ENCODE results near the gene SARM1. TPM values are rescaled to one million over a fixed set of nuclear protein-coding genes. Genes with fewer than 3 reads are reported as not detected.

Gene SARM1
- polyA plus RNA-seq, 5 donors = 8.5 to 13.4 (median 12.0) TPM

GRCh38 chr17:28367641-28368305 is 3.7 kb upstream of the SARM1 start:
- DNase-seq = no peak

GRCh38 chr17:28368306-28368831 is 3.1 kb upstream of the SARM1 start:
- no peak for DNase-seq

- DNase-seq = no peak
Observed at GRCh38 chr17:28368915-28369683, 2.4 kb upstream of the SARM1 start.

- DNase-seq = no peak
Observed at GRCh38 chr17:28369684-28370034, 1.8 kb upstream of the SARM1 start.

- DNase-seq = no peak
Observed at GRCh38 chr17:28370035-28370743, 1.3 kb upstream of the SARM1 start, which contains the start of gene VTN. TSS of gene VTN (minus strand) at chr17:28370307. CDS start at chr17:28370203, 104 bp downstream.

GRCh38 chr17:28370744-28371103 is 770 bp upstream of the SARM1 start:
- DNase-seq = no peak

- DNase-seq = no peak
Observed at GRCh38 chr17:28372203-28372944, 880 bp downstream of the SARM1 start.

- DNase-seq = no peak
Observed at GRCh38 chr17:28372945-28373274, 1.4 kb downstream of the SARM1 start.

GRCh38 chr17:28379814-28380801 is 8.6 kb downstream of the SARM1 start:
- DNase-seq = no peak

GRCh38 chr17:28381141-28381825 is 9.8 kb downstream of the SARM1 start:
- DNase-seq = no peak

GRCh38 chr17:28384281-28385036 is 13.0 kb downstream of the SARM1 start:
- DNase-seq = peak in 1 of 2 donors; percentile 29

GRCh38 chr17:28385037-28385400 is 13.5 kb downstream of the SARM1 start:
- no peak for DNase-seq

GRCh38 chr17:28385406-28385805 is 13.9 kb downstream of the SARM1 start:
- no peak for DNase-seq

GRCh38 chr17:28386391-28386790 is 14.9 kb downstream of the SARM1 start:
- no peak for DNase-seq

- no peak for DNase-seq
Observed at GRCh38 chr17:28388106-28388505, 16.6 kb downstream of the SARM1 start.

- no peak for DNase-seq
Observed at GRCh38 chr17:28390141-28390540, 18.6 kb downstream of the SARM1 start.

GRCh38 chr17:28390563-28390962 is 19.1 kb downstream of the SARM1 start:
- no peak for DNase-seq

- no peak for DNase-seq
Observed at GRCh38 chr17:28390984-28391383, 19.5 kb downstream of the SARM1 start.

GRCh38 chr17:28391401-28391800 is 19.9 kb downstream of the SARM1 start:
- no peak for DNase-seq

Measured in right lung (tissue), 5 donors.